Hepatocyte (in vitro differentiated cells): ENCODE data around the gene SLC9A2.

Source experiments
- EZH2phosphoT487 ChIP-seq: fragments of 200-600 bp; sonication (generic); IDR thresholded peaks from one replicate; pipeline ENCODE4 v1.6.1; 2018; ENCODE audit warnings: antibody characterized with exemption, mild to moderate bottlenecking, low read depth, moderate library complexity; ENCODE audit not compliant: unreplicated experiment, severe bottlenecking
- TF ChIP-seq, protein P1 (sequence below): fragments of 200-600 bp; sonication (generic); IDR thresholded peaks from 2 replicates; pipeline ENCODE4 v1.5.1; 2016; ENCODE audit warnings: antibody characterized with exemption, mild to moderate bottlenecking; ENCODE audit not compliant: poor library complexity

DNA sequence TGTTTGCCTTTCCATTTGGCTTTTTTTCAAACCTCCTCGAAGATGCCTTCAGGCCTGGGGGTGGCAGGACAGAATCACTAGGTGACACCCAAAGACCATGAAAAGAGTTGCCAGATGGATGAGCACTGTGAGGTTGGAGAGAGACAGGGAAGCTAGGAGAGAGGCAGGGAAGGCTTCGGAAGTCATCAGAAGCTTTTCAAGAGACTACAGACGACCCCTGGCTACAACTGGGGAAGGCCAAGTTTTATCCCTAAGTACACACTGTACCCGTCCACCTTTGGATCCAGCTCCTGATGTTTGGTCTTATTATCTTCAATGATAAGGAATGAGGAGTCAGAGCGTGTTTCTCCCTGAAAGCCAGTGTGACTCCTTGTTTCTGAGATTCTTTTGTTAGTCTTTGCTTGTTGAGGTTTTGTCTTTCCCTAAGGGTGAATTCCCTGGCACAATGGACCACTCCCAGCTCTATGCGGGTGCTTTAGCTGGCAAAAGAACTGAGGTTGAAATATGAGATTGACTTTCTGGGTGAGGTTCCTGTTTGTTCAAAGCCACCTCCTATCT, 33.4 kb upstream of the SLC9A2 start:
- TF ChIP-seq, protein P1, sequence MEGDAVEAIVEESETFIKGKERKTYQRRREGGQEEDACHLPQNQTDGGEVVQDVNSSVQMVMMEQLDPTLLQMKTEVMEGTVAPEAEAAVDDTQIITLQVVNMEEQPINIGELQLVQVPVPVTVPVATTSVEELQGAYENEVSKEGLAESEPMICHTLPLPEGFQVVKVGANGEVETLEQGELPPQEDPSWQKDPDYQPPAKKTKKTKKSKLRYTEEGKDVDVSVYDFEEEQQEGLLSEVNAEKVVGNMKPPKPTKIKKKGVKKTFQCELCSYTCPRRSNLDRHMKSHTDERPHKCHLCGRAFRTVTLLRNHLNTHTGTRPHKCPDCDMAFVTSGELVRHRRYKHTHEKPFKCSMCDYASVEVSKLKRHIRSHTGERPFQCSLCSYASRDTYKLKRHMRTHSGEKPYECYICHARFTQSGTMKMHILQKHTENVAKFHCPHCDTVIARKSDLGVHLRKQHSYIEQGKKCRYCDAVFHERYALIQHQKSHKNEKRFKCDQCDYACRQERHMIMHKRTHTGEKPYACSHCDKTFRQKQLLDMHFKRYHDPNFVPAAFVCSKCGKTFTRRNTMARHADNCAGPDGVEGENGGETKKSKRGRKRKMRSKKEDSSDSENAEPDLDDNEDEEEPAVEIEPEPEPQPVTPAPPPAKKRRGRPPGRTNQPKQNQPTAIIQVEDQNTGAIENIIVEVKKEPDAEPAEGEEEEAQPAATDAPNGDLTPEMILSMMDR: peak; percentile 23
- TF ChIP-seq EZH2phosphoT487: no peak
